OCI-LY3 (cell line): ENCODE results near the gene DLX4.

ENCODE experiments used
- H2AFZ ChIP-seq: fragments of 200-600, 300-600 bp; shearing (Covaris generic); 2 replicates; pipeline ENCODE4 v1.6.0; 2014; ENCODE audit warnings: antibody characterized with exemption, low read depth, low read length
- H3K27ac ChIP-seq: fragments of 200-600, 300-600 bp; sonication (generic); 2 replicates; pipeline ENCODE4 v1.5.1; 2014; ENCODE audit warnings: mild to moderate bottlenecking, low read length, moderate library complexity, mixed read lengths
- H3K27me3 ChIP-seq: fragments of 200-600, 300-600 bp; sonication (generic); 2 replicates; pipeline ENCODE4 v1.6.1; 2014; ENCODE audit warnings: low read depth, low read length, mixed read lengths
- H3K36me3 ChIP-seq: fragments of 200-600, 300-600 bp; sonication (generic); replicated peaks from 2 replicates; pipeline ENCODE3; 2014; ENCODE audit warnings: low read depth, low read length, mixed read lengths
- H3K4me1 ChIP-seq: fragments of 300-600, 200-600 bp; sonication (generic); 2 replicates; pipeline ENCODE4 v1.6.1; 2014; ENCODE audit warnings: low read length, mixed read lengths
- H3K4me2 ChIP-seq: fragments of 200-600, 300-600 bp; sonication (generic); 2 replicates; pipeline ENCODE4 v1.6.1; 2014; ENCODE audit warnings: low read length, mixed read lengths
- H3K4me3 ChIP-seq: fragments of 300-600, 200-600 bp; sonication (generic); 2 replicates; pipeline ENCODE4 v1.5.1; 2014; ENCODE audit warnings: antibody characterized with exemption, mild to moderate bottlenecking, low read length, moderate library complexity
- H3K79me2 ChIP-seq: fragments of 300-600, 200-600 bp; shearing (Covaris generic); 2 replicates; pipeline ENCODE4 v1.6.1; 2014; ENCODE audit warnings: mild to moderate bottlenecking, low read length, mixed read lengths
- H3K9ac ChIP-seq: fragments of 300-600, 200-600 bp; shearing (Covaris generic); 2 replicates; pipeline ENCODE4 v1.6.0; 2014; ENCODE audit warnings: mild to moderate bottlenecking, low read length, moderate library complexity
- H3K9me3 ChIP-seq: fragments of 200-600, 300-600 bp; shearing (Covaris generic); 2 replicates; pipeline ENCODE4 v1.6.1; 2014; ENCODE audit warnings: low read length, mixed read lengths; ENCODE audit not compliant: insufficient read depth
- H4K20me1 ChIP-seq: fragments of 200-600, 300-600 bp; sonication (generic); 2 replicates; pipeline ENCODE4 v1.6.1; 2016; ENCODE audit warnings: low read length, mixed read lengths; ENCODE audit not compliant: insufficient read depth
- EZH2phosphoT487 ChIP-seq: fragments of 200-600 bp; shearing (Covaris generic); IDR thresholded peaks from 2 replicates; pipeline ENCODE4 v1.6.1; 2018; ENCODE audit warnings: antibody characterized with exemption, mixed run types, low read depth
- TF ChIP-seq, protein P1 (sequence below): fragments of 200-600, 300-600 bp; sonication (generic); IDR thresholded peaks from 2 replicates; pipeline ENCODE4 v1.5.1; 2014; ENCODE audit warnings: antibody characterized with exemption, low read length, low read depth

DLX4 gene

DNA sequence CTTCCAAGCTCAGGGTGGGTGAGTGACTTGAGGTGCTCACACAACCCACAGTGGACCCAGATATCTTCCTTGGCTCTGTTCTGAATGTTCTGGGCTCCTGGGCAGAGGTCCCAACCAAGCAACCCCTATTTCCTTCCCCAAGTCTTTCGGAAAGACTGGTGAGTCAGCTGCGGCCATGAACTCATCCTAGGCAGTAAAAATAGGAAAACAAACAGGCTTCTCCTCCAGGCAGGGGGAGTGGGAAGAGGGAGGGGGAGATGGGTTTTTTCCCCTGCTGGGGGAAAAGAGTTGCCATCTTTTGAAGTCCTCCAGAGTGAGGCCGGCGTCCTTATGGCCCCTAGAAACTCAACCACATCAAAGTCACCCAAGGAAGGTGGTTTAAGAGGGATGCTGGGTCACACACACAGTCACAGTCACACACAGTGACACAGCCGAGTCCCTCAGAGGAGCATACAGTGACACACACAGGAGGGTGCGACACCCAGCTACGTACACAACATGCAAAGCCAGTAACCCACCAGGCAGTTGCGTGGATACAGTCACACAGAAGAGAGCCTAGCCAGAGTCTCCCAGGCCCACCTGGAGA lies 16.0 kb upstream of the DLX4 start:
- Histone ChIP-seq H3K36me3 (no peaks in the 10 kb centered on the region), H2AFZ (no peak overlapping the region), H3K27ac (no peak overlapping the region), H3K79me2 (no peaks in the 10 kb centered on the region), H3K9ac (no peak overlapping the region), H3K4me2 (no peak overlapping the region), H3K4me1 (no peaks in the 10 kb centered on the region), H3K9me3 (no peaks in the 10 kb centered on the region), H3K27me3 (peaks cover 12% of the 10 kb centered on the region; the same call in 1 of the 2 replicates), H4K20me1 (no peaks in the 10 kb centered on the region), H3K4me3 (no peak overlapping the region)
- no peak for TF ChIP-seq EZH2phosphoT487
- TF ChIP-seq, protein P1, sequence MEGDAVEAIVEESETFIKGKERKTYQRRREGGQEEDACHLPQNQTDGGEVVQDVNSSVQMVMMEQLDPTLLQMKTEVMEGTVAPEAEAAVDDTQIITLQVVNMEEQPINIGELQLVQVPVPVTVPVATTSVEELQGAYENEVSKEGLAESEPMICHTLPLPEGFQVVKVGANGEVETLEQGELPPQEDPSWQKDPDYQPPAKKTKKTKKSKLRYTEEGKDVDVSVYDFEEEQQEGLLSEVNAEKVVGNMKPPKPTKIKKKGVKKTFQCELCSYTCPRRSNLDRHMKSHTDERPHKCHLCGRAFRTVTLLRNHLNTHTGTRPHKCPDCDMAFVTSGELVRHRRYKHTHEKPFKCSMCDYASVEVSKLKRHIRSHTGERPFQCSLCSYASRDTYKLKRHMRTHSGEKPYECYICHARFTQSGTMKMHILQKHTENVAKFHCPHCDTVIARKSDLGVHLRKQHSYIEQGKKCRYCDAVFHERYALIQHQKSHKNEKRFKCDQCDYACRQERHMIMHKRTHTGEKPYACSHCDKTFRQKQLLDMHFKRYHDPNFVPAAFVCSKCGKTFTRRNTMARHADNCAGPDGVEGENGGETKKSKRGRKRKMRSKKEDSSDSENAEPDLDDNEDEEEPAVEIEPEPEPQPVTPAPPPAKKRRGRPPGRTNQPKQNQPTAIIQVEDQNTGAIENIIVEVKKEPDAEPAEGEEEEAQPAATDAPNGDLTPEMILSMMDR = no peak

DNA sequence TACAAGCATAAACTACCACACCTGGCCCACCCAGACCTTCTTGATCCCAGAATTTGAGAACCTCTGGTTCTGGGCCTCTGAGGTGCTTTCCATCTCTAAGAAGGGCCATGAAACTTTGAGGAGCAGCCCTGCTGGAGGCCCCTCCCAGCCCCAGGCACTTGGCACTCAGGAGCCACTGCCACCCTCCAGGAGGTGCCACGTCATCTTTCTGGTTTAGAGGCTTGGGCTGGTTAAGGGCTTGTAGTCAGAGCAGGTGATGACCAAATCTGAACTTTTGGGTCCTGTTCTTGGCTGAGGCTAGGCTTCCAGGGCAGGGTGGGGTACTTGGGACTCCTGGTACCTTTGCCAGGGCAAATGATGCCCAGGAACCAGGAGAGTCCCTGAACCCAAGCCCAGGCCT lies 13.8 kb upstream of the DLX4 start:
- H2AFZ ChIP-seq = no peak overlapping the region
- no peak overlapping the region for H3K9ac ChIP-seq
- 0 out of 2 replicates have a peak, but pooled peaks cover under 1% of the 10 kb centered on the region for H3K27me3 ChIP-seq
- H3K79me2 ChIP-seq = no peaks in the 10 kb centered on the region
- no peaks in the 10 kb centered on the region for H4K20me1 ChIP-seq
- TF ChIP-seq EZH2phosphoT487 = no peak
- TF ChIP-seq, protein P1 = no peak
- no peaks in the 10 kb centered on the region for H3K36me3 ChIP-seq
- H3K4me1 ChIP-seq = no peaks in the 10 kb centered on the region
- no peak overlapping the region for H3K27ac ChIP-seq
- H3K4me2 ChIP-seq = no peak overlapping the region
- no peak overlapping the region for H3K4me3 ChIP-seq
- H3K9me3 ChIP-seq = no peaks in the 10 kb centered on the region

DNA sequence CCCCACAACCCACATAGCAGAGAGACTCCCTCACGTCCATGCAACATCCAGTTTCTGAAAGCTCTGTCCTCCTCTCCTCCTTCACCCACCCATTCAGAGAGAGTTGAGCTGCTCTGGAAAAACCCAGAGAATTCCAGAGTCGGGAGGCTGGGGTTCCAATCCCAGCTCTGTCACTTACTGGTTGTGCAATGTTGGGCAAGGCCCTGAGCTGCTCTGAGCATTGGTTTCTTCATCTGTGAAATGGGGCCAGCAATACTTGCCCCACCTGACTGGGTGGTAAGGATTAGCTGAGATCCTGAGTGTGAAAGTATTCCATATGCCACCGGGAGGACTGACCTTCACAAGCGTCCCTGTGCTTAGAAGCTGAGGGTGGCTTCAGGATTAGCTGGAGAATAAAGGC lies 12.2 kb upstream of the DLX4 start:
- Histone ChIP-seq H2AFZ (no peak overlapping the region), H3K9me3 (no peaks in the 10 kb centered on the region), H3K9ac (no peak overlapping the region), H3K4me1 (no peaks in the 10 kb centered on the region), H3K36me3 (no peaks in the 10 kb centered on the region), H4K20me1 (no peaks in the 10 kb centered on the region), H3K4me2 (no peak overlapping the region), H3K79me2 (no peaks in the 10 kb centered on the region), H3K4me3 (no peak overlapping the region), H3K27me3 (no peaks in the 10 kb centered on the region), H3K27ac (no peak overlapping the region)
- TF ChIP-seq EZH2phosphoT487 = no peak
- TF ChIP-seq, protein P1 = no peak

DNA sequence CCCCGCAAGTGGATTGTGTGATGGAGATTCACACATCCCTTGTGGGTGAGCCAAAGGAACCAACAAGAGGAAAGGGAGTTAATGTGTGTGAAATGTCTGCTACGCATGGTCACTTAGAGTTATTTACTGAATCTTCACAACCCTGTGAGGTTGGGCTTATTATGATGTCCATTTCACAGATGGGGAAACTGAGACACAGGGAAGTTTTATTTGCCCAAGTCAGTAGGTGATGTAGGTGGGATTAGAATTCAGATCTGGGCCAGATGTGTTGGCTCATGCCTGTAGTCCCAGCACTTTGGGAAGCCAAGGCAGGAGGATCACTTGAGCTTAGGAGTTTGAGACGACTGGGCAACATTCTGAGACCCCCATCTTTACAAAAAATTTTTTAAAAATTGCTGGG lies 11.6 kb upstream of the DLX4 start:
- Histone ChIP-seq H2AFZ (no peak overlapping the region), H3K36me3 (no peaks in the 10 kb centered on the region), H3K4me3 (no peak overlapping the region), H3K9me3 (no peaks in the 10 kb centered on the region), H4K20me1 (no peaks in the 10 kb centered on the region), H3K27me3 (no peaks in the 10 kb centered on the region), H3K4me2 (no peak overlapping the region), H3K4me1 (peaks cover under 1% of the 10 kb centered on the region; the same call in 1 of the 2 replicates), H3K27ac (no peak overlapping the region), H3K9ac (no peak overlapping the region), H3K79me2 (no peaks in the 10 kb centered on the region)
- no peak for TF ChIP-seq EZH2phosphoT487
- TF ChIP-seq, protein P1 = no peak
